HEK293T (cell line): ENCODE results near the gene CCR8.

ENCODE experiments used
- CTCF ChIA-PET: fragments of 350-600 bp; formaldehyde crosslinking; extraction: SDS; loops from one replicate; lab custom pipeline; 2021; ENCODE audit warnings: antibody characterized with exemption, inconsistent platforms; lab: Yijun Ruan, JAX
- POLR2A ChIA-PET: fragments of 350-600 bp; formaldehyde crosslinking; extraction: SDS; loops from one replicate; lab custom pipeline; 2020; ENCODE audit warnings: antibody characterized with exemption, inconsistent platforms; lab: Yijun Ruan, JAX
- DNase-seq: peaks from one replicate; pipeline ENCODE4 v3.0.0; 2012; ENCODE audit warnings: mixed read lengths; ENCODE audit errors: extremely low spot score
- ARNT ChIP-seq: fragments of 450-650 bp; IDR thresholded peaks from 2 replicates; pipeline ENCODE4 v1.6.1; 2017; ENCODE audit warnings: mild to moderate bottlenecking
- BHLHE40 ChIP-seq: fragments of 450-650 bp; IDR thresholded peaks from 2 replicates; pipeline ENCODE4 v1.6.1; 2016; ENCODE audit warnings: mild to moderate bottlenecking, moderate library complexity, borderline replicate concordance
- CTBP1 ChIP-seq: fragments of 450-650 bp; IDR thresholded peaks from 2 replicates; pipeline ENCODE4 v1.6.1; 2016; ENCODE audit warnings: borderline replicate concordance
- ELF4 ChIP-seq: fragments of 450-650 bp; IDR thresholded peaks from 2 replicates; pipeline ENCODE4 v1.6.1; 2017; ENCODE audit warnings: antibody characterized with exemption
- FOXA1 ChIP-seq: fragments of 450-650 bp; IDR thresholded peaks from 2 replicates; pipeline ENCODE4 v1.6.1; 2016; ENCODE audit warnings: mild to moderate bottlenecking
- FOXK2 ChIP-seq: fragments of 450-650 bp; IDR thresholded peaks from 2 replicates; pipeline ENCODE4 v1.6.1; 2016; ENCODE audit warnings: mild to moderate bottlenecking
- FOXM1 ChIP-seq: fragments of 450-650 bp; IDR thresholded peaks from 2 replicates; pipeline ENCODE4 v1.6.1; 2017; ENCODE audit warnings: mild to moderate bottlenecking, borderline replicate concordance
- HDGF ChIP-seq: fragments of 450-650 bp; IDR thresholded peaks from 2 replicates; pipeline ENCODE4 v1.6.1; 2017; ENCODE audit warnings: antibody characterized with exemption, borderline replicate concordance
- L3MBTL2 ChIP-seq: fragments of 450-650 bp; conservative IDR thresholded peaks from 2 replicates; pipeline ENCODE4 v1.6.1; 2016; ENCODE audit warnings: mild to moderate bottlenecking
- LEF1 ChIP-seq: fragments of 450-650 bp; IDR thresholded peaks from 2 replicates; pipeline ENCODE4 v1.6.1; 2017; ENCODE audit warnings: mild to moderate bottlenecking, borderline replicate concordance
- NFRKB ChIP-seq: fragments of 450-650 bp; IDR thresholded peaks from 2 replicates; pipeline ENCODE4 v1.6.1; 2016; ENCODE audit warnings: mild to moderate bottlenecking, moderate library complexity
- PKNOX1 ChIP-seq: fragments of 450-650 bp; IDR thresholded peaks from 2 replicates; pipeline ENCODE4 v1.6.1; 2016
- SP1 ChIP-seq: fragments of 450-650 bp; IDR thresholded peaks from 2 replicates; pipeline ENCODE4 v1.6.1; 2017
- SUZ12 ChIP-seq: fragments of 450-650 bp; IDR thresholded peaks from 2 replicates; pipeline ENCODE4 v1.6.1; 2016; ENCODE audit warnings: mild to moderate bottlenecking
- TARDBP ChIP-seq: fragments of 450-650 bp; IDR thresholded peaks from 2 replicates; pipeline ENCODE4 v1.6.1; 2016
- ZNF384 ChIP-seq: fragments of 450-650 bp; IDR thresholded peaks from 2 replicates; pipeline ENCODE4 v1.6.1; 2016

Gene CCR8

GRCh38 chr3:39296197-39297077, 33.1 kb upstream of the CCR8 start:
- POLR2A ChIA-PET: no interaction called here
- CTCF ChIA-PET: interaction anchor here (0.6 kb wide), 1 partner anchor 19 kb away, joined by 3 read pairs; no protein-coding TSS in a partner anchor
- no peak for TF ChIP-seq ARNT
- no peak for TF ChIP-seq TARDBP
- no peak for TF ChIP-seq PKNOX1
- no peak for TF ChIP-seq LEF1
- TF ChIP-seq ELF4: no peak
- DNase-seq: no peak

- ChIA-PET CTCF (no interaction called here), POLR2A (no interaction called here)
- no peak for DNase-seq
- TF ChIP-seq SP1 (no peak), FOXM1 (no peak), TARDBP (no peak), CTBP1 (no peak), ARNT (no peak), BHLHE40 (no peak), HDGF (no peak), ELF4 (no peak), LEF1 (no peak), PKNOX1 (no peak)
Measured at GRCh38 chr3:39299279-39299678, 30.2 kb upstream of the CCR8 start.

GRCh38 chr3:39302178-39302577, 27.3 kb upstream of the CCR8 start:
- ChIA-PET CTCF (interaction anchor here (1.1 to 1.9 kb wide), 2 partner anchors 10 to 13 kb away, joined by 3 to 7 read pairs; no protein-coding TSS in a partner anchor), POLR2A (no interaction called here)
- no peak for DNase-seq
- TF ChIP-seq TARDBP: no peak
- no peak for TF ChIP-seq ZNF384
- TF ChIP-seq BHLHE40: no peak
- no peak for TF ChIP-seq PKNOX1
- no peak for TF ChIP-seq FOXM1
- TF ChIP-seq HDGF: no peak
- no peak for TF ChIP-seq ARNT
- TF ChIP-seq FOXK2: no peak

DNA sequence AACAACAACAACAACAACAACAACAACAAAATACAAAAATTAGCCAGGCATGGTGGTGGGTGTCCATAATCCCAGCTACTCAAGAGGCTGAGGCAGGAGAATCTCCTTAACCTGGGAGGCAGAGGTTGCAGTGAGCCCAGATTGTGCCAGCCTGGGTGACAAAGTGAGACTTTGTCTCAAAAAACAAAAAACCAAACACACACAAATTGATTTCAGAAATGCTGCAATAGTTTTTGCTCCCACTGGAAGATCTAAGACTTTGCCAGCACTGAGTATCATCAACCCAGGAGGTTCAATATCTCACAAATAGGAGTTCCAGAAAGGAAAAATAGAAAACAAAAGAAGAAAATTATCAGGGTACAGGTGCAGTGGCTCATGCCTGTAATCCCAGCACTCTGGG, 16.2 kb upstream of the CCR8 start:
- ChIA-PET CTCF (no interaction called here), POLR2A (no interaction called here)
- no peak for DNase-seq
- TF ChIP-seq TARDBP (no peak), FOXK2 (no peak), L3MBTL2 (no peak), ZNF384 (no peak), CTBP1 (no peak), HDGF (no peak), PKNOX1 (no peak)

DNA sequence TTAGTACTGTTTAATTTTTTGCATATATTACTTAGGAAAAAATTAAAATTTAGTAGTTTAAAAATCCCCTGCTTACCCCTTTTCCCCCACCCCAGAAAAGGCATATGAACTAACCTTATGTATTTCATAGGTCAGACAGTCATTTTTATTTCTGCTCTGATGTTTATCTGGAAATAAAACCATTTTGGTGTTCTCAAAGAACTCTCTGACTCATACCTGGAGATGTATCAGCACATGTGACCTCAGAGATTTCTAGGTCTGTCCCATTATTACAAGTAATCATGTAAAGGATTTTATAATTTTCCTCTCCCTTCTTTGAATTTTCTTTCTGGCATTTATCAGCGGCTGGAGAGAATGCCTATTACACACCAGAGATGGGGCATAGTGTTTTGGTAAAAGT, 14.1 kb upstream of the CCR8 start:
- ChIA-PET POLR2A (no interaction called here), CTCF (no interaction called here)
- TF ChIP-seq ARNT: no peak
- TF ChIP-seq SP1: no peak
- TF ChIP-seq LEF1: no peak
- no peak for TF ChIP-seq ELF4
- TF ChIP-seq HDGF: no peak
- no peak for TF ChIP-seq PKNOX1
- no peak for TF ChIP-seq CTBP1
- no peak for TF ChIP-seq NFRKB
- no peak for TF ChIP-seq ZNF384
- TF ChIP-seq FOXM1: no peak
- no peak for TF ChIP-seq L3MBTL2
- no peak for TF ChIP-seq BHLHE40
- no peak for TF ChIP-seq FOXA1
- no peak for DNase-seq

- ChIA-PET POLR2A (no interaction called here), CTCF (no interaction called here)
- TF ChIP-seq ELF4 (no peak), L3MBTL2 (no peak), FOXM1 (no peak), LEF1 (no peak), TARDBP (no peak), ZNF384 (no peak), HDGF (no peak), FOXA1 (no peak), BHLHE40 (no peak), NFRKB (no peak), SP1 (no peak), ARNT (no peak), CTBP1 (no peak), FOXK2 (no peak), PKNOX1 (no peak), SUZ12 (no peak)
- DNase-seq: no peak
Measured at GRCh38 chr3:39317571-39318169, 11.8 kb upstream of the CCR8 start.
